Measurements from ENCODE around the gene RAB31.

Gene RAB31

DNA sequence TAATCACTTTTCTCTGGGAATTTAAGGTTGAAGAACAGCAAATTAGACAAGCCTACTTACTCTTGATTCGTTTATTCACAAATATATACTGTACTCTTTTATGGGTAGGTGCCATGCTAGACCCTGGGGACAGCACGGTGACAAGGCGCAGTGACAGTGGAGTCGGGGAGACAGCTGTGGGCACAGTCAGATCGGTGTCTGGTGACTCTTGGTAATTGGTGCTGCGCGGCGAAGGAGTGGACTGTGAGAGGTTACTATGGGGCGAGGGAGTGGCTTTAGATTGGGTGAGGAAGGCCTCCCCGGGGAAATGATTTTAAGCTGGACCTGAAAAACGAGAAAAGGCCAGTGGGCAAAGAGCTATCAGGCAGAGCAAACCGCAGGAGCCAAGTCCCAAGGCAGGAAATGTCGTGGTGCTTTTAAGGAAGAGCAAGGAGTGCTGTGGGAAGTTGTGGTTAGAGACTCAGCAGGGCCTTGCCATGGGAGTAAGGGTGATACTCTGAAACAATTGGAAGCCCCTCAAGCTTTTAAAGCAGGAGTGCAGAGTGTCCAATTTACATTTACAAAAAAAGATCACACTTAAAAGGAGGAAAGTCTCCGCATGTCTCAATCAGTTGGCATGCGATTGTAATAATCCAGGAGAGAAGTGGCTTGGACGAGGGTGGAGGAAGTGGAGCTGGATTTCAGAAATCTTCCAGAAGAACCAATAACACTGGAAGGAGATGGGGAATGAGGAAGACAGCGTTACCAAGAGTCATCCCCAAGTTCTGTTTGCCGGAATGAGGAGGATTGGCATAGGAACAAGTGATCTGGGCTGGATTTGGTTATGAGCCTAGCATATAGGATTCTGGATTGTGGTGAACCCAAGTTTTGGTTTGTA lies 141.5 kb downstream of the RAB31 start:
- DNase-seq (ENCODE audit: extremely low read depth, low read depth) = no peak
- TF ChIP-seq CTCF (IDR thresholded peaks at IDR 0.05; ENCODE audit: low read depth, low read length) = no peak

GRCh38 chr18:9850309-9850708 lies 142.2 kb downstream of the RAB31 start:
- DNase-seq (ENCODE audit: extremely low read depth, low read depth) = no peak
- TF ChIP-seq CTCF (IDR thresholded peaks at IDR 0.05; ENCODE audit: low read depth, low read length) = no peak

DNA sequence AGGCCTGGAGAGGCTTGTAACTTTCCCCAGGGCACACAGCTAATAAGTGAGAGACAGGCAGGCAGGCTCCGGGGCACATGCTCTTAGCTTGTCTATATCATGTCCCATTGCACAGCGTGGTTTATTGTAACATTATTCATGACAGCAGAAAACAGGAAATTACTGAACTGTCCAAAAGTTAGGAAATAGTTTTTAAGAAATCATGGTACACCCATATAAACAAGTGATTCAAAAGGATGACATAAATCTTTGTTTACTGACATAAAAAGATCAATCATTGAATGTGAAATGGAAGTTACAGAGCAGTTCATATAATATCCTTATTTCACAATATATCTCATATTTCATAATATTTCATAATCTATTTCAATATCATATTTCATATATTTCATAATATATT lies 143.4 kb downstream of the RAB31 start:
- TF ChIP-seq CTCF (IDR thresholded peaks at IDR 0.05; ENCODE audit: low read depth, low read length) = no peak
- DNase-seq (ENCODE audit: extremely low read depth, low read depth) = no peak

DNA sequence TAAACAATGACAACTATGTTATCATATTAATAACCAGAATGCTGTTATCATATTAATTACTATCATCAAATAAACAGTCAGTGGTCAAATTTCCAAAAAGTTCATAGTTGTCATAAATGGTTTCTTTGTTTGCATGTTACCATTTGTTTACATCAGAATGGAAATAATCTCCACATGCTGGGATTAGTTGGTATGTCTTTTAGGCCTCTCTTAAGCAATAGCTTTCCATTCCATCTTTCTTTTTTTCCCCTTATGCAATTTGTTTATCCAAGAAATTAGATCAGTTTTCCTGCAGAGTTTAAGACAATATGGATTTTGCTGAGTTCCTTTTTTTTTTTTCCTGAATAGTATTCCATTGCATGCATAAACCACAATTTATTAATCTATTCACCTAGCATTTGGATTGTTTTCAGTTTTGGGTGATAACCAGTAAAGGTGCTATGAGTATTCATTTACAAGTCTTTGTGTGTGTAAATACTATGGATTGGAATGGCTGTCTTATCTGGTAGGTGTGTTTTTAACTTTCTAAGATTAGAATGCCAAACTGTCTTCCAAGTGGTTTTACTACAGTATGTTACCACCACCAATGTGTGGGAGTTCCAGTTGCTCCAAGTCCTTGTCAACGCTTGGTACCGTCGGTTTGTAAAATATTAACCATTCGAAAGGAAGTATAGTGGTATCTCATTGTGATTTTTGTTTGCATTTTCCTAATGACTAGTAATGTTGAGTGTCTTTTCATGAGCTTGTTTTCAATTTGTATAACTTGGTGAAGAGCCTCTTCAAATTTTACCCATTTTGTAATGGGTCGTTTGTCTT lies 144.4 kb downstream of the RAB31 start:
- no peak for TF ChIP-seq CTCF (IDR thresholded peaks at IDR 0.05; ENCODE audit: low read depth, low read length)

GRCh38 chr18:9854801-9855676 lies 146.9 kb downstream of the RAB31 start:
- TF ChIP-seq CTCF (IDR thresholded peaks at IDR 0.05; ENCODE audit: low read depth, low read length) = no peak
- no peak for DNase-seq (ENCODE audit: extremely low read depth, low read depth)

More for the DNA sequence above, 144.4 kb downstream of the RAB31 start:
- no peak for DNase-seq (ENCODE audit: extremely low read depth, low read depth)

GRCh38 chr18:9855681-9856080 lies 147.6 kb downstream of the RAB31 start:
- TF ChIP-seq CTCF (IDR thresholded peaks at IDR 0.05; ENCODE audit: low read depth, low read length) = no peak
- no peak for DNase-seq (ENCODE audit: extremely low read depth, low read depth)

All from AG09319 (cell line).